CD4-positive, alpha-beta memory T cell (primary cell): Measurements from ENCODE around the gene POLG2. TPM values are rescaled to one million over a fixed set of nuclear protein-coding genes. Genes with fewer than 3 reads are reported as not detected.
"Not testable (repeated sequence)": the region's sequence is repeated elsewhere in the genome, so short reads cannot be mapped to it uniquely, and the experiment has no call there.

ENCODE experiments used
- CTCF ChIA-PET: fragments of 350-600 bp; sonication (Branson Sonifier 250); formaldehyde crosslinking; loops from one replicate; lab custom pipeline; 2021; ENCODE audit warnings: inconsistent platforms; ENCODE audit not compliant: partially characterized antibody; lab: Charles Lee
- POLR2A ChIA-PET: fragments of 350-600 bp; sonication (Branson Sonifier 250); formaldehyde crosslinking; loops from one replicate; lab custom pipeline; 2021; ENCODE audit not compliant: partially characterized antibody; lab: Charles Lee
- DNase-seq, 5 donors: peaks; one replicate each; pipeline versions ENCODE4 v3.0.0 to v3.0.0-alpha.2; 2020 to 2022; ENCODE audit warnings: mixed read lengths in 1 of 5
- H3K27ac ChIP-seq: one replicate; pipeline ENCODE4 v1.7.0; 2013; ENCODE audit warnings: low read depth, low read length
- H3K27me3 ChIP-seq: 2 replicates; pipeline ENCODE4 v1.7.0; 2013; ENCODE audit warnings: mild to moderate bottlenecking, low read length, moderate library complexity; ENCODE audit not compliant: insufficient read depth
- H3K36me3 ChIP-seq: 2 replicates; pipeline ENCODE4 v1.7.0; 2013; ENCODE audit warnings: mild to moderate bottlenecking, low read length, moderate library complexity; ENCODE audit not compliant: insufficient read depth
- H3K4me1 ChIP-seq: 2 replicates; pipeline ENCODE4 v1.7.0; 2013; ENCODE audit warnings: mild to moderate bottlenecking, low read length, moderate library complexity; ENCODE audit not compliant: insufficient read depth
- H3K4me3 ChIP-seq, 2 donors: one replicate each; pipeline ENCODE4 v1.7.0; 2013; ENCODE audit warnings: low read length in 2 of 2, mild to moderate bottlenecking in 1 of 2
- H3K9me3 ChIP-seq, 2 donors: one replicate each; pipeline ENCODE4 v1.7.0; 2013; ENCODE audit warnings: low read length in 2 of 2, control low read depth in 1 of 2; ENCODE audit not compliant: control insufficient read depth in 1 of 2
- H3K27ac Mint-ChIP-seq, 7 donors: one replicate each; pipeline ENCODE4 v1.8.0; 2020 to 2021; ENCODE audit warnings: mixed read lengths in 7 of 7, mild to moderate bottlenecking in 6 of 7, inconsistent platforms in 3 of 7, moderate library complexity in 3 of 7
- H3K27me3 Mint-ChIP-seq, 2 donors: one replicate each; pipeline ENCODE4 v1.8.0; 2020 to 2021; ENCODE audit warnings: mixed read lengths in 2 of 2
- H3K36me3 Mint-ChIP-seq, 2 donors: one replicate each; pipeline ENCODE4 v1.8.0; 2020 to 2021; ENCODE audit warnings: mixed read lengths in 2 of 2, inconsistent platforms in 1 of 2, mild to moderate bottlenecking in 1 of 2
- H3K4me1 Mint-ChIP-seq, 4 donors: one replicate each; pipeline ENCODE4 v1.8.0; 2020 to 2021; ENCODE audit warnings: mixed read lengths in 4 of 4, mild to moderate bottlenecking in 1 of 4
- H3K4me3 Mint-ChIP-seq, 8 donors: one replicate each; pipeline ENCODE4 v1.8.0; 2020 to 2021; ENCODE audit warnings: mixed read lengths in 8 of 8, mild to moderate bottlenecking in 7 of 8, moderate library complexity in 6 of 8, inconsistent platforms in 3 of 8
- H3K9me3 Mint-ChIP-seq, 8 donors: one replicate each; pipeline ENCODE4 v1.8.0; 2020 to 2021; ENCODE audit warnings: mixed read lengths in 8 of 8, mild to moderate bottlenecking in 5 of 8, inconsistent platforms in 3 of 8, moderate library complexity in 1 of 8
- intact Hi-C: fragments of 100-400 bp; cut with micrococcal nuclease; formaldehyde crosslinking; loops from one replicate; pipeline ENCODE4 v1.15.1; 2023
- polyA plus RNA-seq, 2 donors: library from polyadenylated mRNA; unstranded; fragments of 300-500 nt; fragmentation: Illumina TruSeq; gene quantifications; one replicate each; pipeline ENCODE4 v1.2.3, GENCODE V29; 2021
- total RNA-seq, 2 experiments: library from RNA; stranded (reverse); gene quantifications; one replicate each; pipeline ENCODE4 v1.2.3, GENCODE V29; 2021

The POLG2 gene
- total and polyA plus RNA-seq, 4 experiments from 2014 or later = 3.0 to 60.0 (median 32.1) TPM

GRCh38 chr17:64484380-64484779, 12.5 kb downstream of the POLG2 start:
- Histone ChIP-seq H3K9me3 (no peaks in the 10 kb centered on the region), H3K4me1 (peaks cover 12% of the 10 kb centered on the region), H3K27me3 (no peaks in the 10 kb centered on the region), H3K27ac (no peak overlapping the region), H3K36me3 (peaks cover 17% of the 10 kb centered on the region), H3K4me3 (no peak overlapping the region)
- Mint-ChIP-seq H3K4me1 (peaks cover 11 to 14% (median 13%) of the 10 kb centered on the region in 4 donors), H3K36me3 (peaks cover 40 to 51% of the 10 kb centered on the region in 2 donors), H3K27ac (peak overlapping the region in 5 of 7 donors; percentile 52 to 88 (median 74)), H3K9me3 (no peaks in the 10 kb centered on the region), H3K27me3 (no peaks in the 10 kb centered on the region), H3K4me3 (no peak overlapping the region)
- ChIA-PET CTCF (interaction anchor here (1.6 kb wide), 1 partner anchor 66 kb away, joined by 7 read pairs; no protein-coding TSS in a partner anchor), POLR2A (interaction anchor here (2.3 to 3.9 kb wide), 2 partner anchors 13 to 22 kb away, joined by 18 read pairs; partner anchors contain the start of genes CEP95, DDX5 and POLG2)
- intact Hi-C loops = no loop called here
- no peak for DNase-seq

DNA sequence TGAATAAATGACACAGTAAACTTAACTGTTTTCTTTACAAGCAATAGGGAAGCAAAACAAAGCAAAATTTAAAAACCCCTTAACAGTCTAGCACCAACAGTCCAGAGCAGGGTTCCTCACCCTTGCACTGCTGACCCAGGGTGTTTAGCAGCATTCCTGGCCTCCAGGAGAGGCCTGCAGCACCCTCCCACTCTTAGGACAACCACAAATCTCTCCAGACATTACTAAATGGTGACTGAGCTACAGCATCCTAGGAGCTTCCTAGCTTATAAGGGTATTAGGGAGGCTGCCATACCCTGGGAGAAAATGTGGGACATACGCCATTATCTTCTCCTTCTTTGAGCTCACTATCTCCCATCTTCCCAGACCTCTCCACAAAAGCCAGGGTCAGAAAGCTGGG, 15.9 kb downstream of the POLG2 start:
- Mint-ChIP-seq H3K36me3 (peaks cover 41 to 55% of the 10 kb centered on the region in 2 donors), H3K27ac (peak overlapping the region in 1 of 7 donors; percentile 22), H3K4me3 (no peak overlapping the region), H3K27me3 (no peaks in the 10 kb centered on the region), H3K9me3 (no peaks in the 10 kb centered on the region), H3K4me1 (peaks cover 11 to 14% (median 13%) of the 10 kb centered on the region in 4 donors)
- peaks cover 18% of the 10 kb centered on the region for H3K36me3 ChIP-seq
- no peaks in the 10 kb centered on the region for H3K27me3 ChIP-seq
- POLR2A ChIA-PET = no interaction called here
- CTCF ChIA-PET = interaction anchor here (0.8 to 1.7 kb wide), 3 partner anchors 8 to 43 kb away, joined by 3 to 6 read pairs (median 4); no protein-coding TSS in a partner anchor
- H3K4me1 ChIP-seq = peaks cover 12% of the 10 kb centered on the region
- H3K4me3 ChIP-seq = no peak overlapping the region
- DNase-seq = no peak
- no peak overlapping the region for H3K27ac ChIP-seq
- no peaks in the 10 kb centered on the region for H3K9me3 ChIP-seq
- intact Hi-C loops = no loop called here

DNA sequence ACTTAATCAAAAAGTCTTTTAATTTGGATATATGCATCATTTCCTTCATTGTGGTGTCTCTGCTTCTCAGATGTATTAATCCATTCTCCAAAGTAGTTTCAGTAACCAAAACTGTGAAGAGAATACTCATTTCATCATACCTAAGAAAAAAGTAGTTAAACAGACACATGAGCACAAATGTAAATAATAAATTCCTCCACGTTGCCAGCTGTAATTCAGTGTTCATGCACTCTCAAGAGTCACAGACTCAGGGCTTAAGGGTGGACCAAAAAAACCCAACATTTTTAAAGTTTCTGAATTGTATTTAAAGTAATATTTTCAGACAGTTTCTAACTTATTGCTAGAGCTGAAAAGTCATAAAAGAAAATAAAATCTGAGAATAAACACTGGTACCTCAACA, 19.0 kb downstream of the POLG2 start:
- Histone ChIP-seq H3K36me3 (peaks cover 10% of the 10 kb centered on the region), H3K4me3 (no peak overlapping the region), H3K9me3 (no peaks in the 10 kb centered on the region), H3K27ac (no peak overlapping the region), H3K27me3 (no peaks in the 10 kb centered on the region), H3K4me1 (no peaks in the 10 kb centered on the region)
- ChIA-PET POLR2A (interaction anchor here (0.8 to 2.1 kb wide), 3 partner anchors 13 to 22 kb away, joined by 3 to 7 read pairs (median 4); partner anchors contain the start of gene POLG2), CTCF (interaction anchor here (0.9 to 2.0 kb wide), 6 partner anchors 9 to 130 kb away, joined by 3 to 7 read pairs (median 4); no protein-coding TSS in a partner anchor)
- DNase-seq = no peak
- Mint-ChIP-seq H3K9me3 (no peaks in the 10 kb centered on the region), H3K4me3 (no peak overlapping the region), H3K4me1 (peaks cover 0 to 3% (median 0%) of the 10 kb centered on the region in 4 donors), H3K27me3 (no peaks in the 10 kb centered on the region), H3K27ac (peak overlapping the region in 2 of 7 donors; percentile 17 to 29), H3K36me3 (peaks cover 18 to 32% of the 10 kb centered on the region in 2 donors)
- intact Hi-C loops = no loop called here

GRCh38 chr17:64472564-64472963, 24.3 kb downstream of the POLG2 start:
- Histone ChIP-seq H3K36me3 (no peaks in the 10 kb centered on the region), H3K9me3 (no peaks in the 10 kb centered on the region), H3K27me3 (no peaks in the 10 kb centered on the region), H3K4me3 (no peak overlapping the region), H3K4me1 (no peaks in the 10 kb centered on the region), H3K27ac (no peak overlapping the region)
- no peak overlapping the region for H3K4me3 Mint-ChIP-seq
- intact Hi-C loops = no loop called here
- no peak overlapping the region for H3K27ac Mint-ChIP-seq
- DNase-seq = no peak
- CTCF ChIA-PET = interaction anchor here (1.2 kb wide), 1 partner anchor 52 kb away, joined by 3 read pairs; no protein-coding TSS in a partner anchor
- H3K9me3 Mint-ChIP-seq = no peaks in the 10 kb centered on the region
- POLR2A ChIA-PET = no interaction called here
- H3K4me1 Mint-ChIP-seq = no peaks in the 10 kb centered on the region
- H3K27me3 Mint-ChIP-seq = no peaks in the 10 kb centered on the region
- H3K36me3 Mint-ChIP-seq = peaks cover 6% of the 10 kb centered on the region in 2 donors

GRCh38 chr17:64471440-64471839, 25.4 kb downstream of the POLG2 start:
- peaks cover 0 to 2% of the 10 kb centered on the region in 2 donors for H3K27me3 Mint-ChIP-seq
- intact Hi-C loops = no loop called here
- no peak overlapping the region for H3K4me3 Mint-ChIP-seq
- no peaks in the 10 kb centered on the region for H3K9me3 Mint-ChIP-seq
- H3K36me3 ChIP-seq = no peaks in the 10 kb centered on the region
- ChIA-PET POLR2A (interaction anchor here (1.4 kb wide), 1 partner anchor 35 kb away, joined by 3 read pairs; the partner anchor contains the start of gene DDX5), CTCF (interaction anchor here (1.0 kb wide), 1 partner anchor 21 kb away, joined by 3 read pairs; no protein-coding TSS in a partner anchor)
- H3K4me1 ChIP-seq = no peaks in the 10 kb centered on the region
- no peaks in the 10 kb centered on the region for H3K36me3 Mint-ChIP-seq
- H3K4me1 Mint-ChIP-seq = no peaks in the 10 kb centered on the region
- peak overlapping the region in 1 of 7 donors; percentile 9 for H3K27ac Mint-ChIP-seq
- no peak overlapping the region for H3K4me3 ChIP-seq
- no peaks in the 10 kb centered on the region for H3K9me3 ChIP-seq
- peaks cover 3% of the 10 kb centered on the region for H3K27me3 ChIP-seq
- DNase-seq = no peak
- no peak overlapping the region for H3K27ac ChIP-seq

DNA sequence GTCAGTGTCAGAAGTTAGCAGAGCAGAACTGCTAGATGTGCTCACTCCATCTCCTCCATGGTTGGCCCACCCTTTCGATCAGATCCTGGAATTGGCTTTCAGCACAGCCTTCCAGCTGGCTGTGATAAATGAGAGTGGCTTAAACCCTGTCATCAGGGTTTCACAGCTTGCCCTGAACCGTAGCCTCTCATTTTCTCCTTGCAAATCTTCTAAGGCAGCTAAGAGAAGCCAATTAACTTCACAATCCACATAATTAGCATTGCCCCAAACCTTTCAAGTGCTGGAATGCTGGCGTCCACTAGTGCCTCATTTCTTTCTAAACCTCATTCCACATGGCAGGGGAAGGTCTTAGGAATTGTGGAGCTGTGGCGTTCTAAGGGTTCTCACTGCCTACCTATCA, 26.2 kb downstream of the POLG2 start:
- Mint-ChIP-seq H3K27ac (peak overlapping the region in 1 of 7 donors; percentile 37), H3K27me3 (peaks cover 2 to 3% of the 10 kb centered on the region in 2 donors), H3K36me3 (no peaks in the 10 kb centered on the region), H3K4me3 (no peak overlapping the region), H3K4me1 (no peaks in the 10 kb centered on the region), H3K9me3 (no peaks in the 10 kb centered on the region)
- Histone ChIP-seq H3K4me1 (no peaks in the 10 kb centered on the region), H3K36me3 (no peaks in the 10 kb centered on the region), H3K27ac (no peak overlapping the region), H3K9me3 (no peaks in the 10 kb centered on the region), H3K4me3 (no peak overlapping the region), H3K27me3 (peaks cover 4% of the 10 kb centered on the region)
- intact Hi-C loops = no loop called here
- CTCF ChIA-PET = interaction anchor here (0.6 to 1.0 kb wide), 2 partner anchors 22 to 264 kb away, joined by 3 read pairs; no protein-coding TSS in a partner anchor
- POLR2A ChIA-PET = interaction anchor here (1.4 kb wide), 1 partner anchor 35 kb away, joined by 3 read pairs; the partner anchor contains the start of gene DDX5
- no peak for DNase-seq

GRCh38 chr17:64466834-64467233, 30.0 kb downstream of the POLG2 start:
- intact Hi-C loops, DNase-seq, H3K4me1 Mint-ChIP-seq, H3K4me3 ChIP-seq, H3K9me3 ChIP-seq, POLR2A ChIA-PET, H3K9me3 Mint-ChIP-seq, H3K27me3 Mint-ChIP-seq, H3K4me3 Mint-ChIP-seq, H3K27ac ChIP-seq, H3K36me3 ChIP-seq, H3K4me1 ChIP-seq, H3K27me3 ChIP-seq, H3K27ac Mint-ChIP-seq, H3K36me3 Mint-ChIP-seq: not testable (repeated sequence)
- CTCF ChIA-PET = interaction anchor here (1.6 kb wide), 1 partner anchor 46 kb away, joined by 6 read pairs; no protein-coding TSS in a partner anchor
